GM21367 (cell line): ENCODE results near the gene SYT9.

Source experiments
- ATAC-seq: cut with Tn5 transposase; IDR thresholded peaks from one replicate; pipeline ENCODE4 v1.9.1; 2021; ENCODE audit not compliant: unreplicated experiment

Gene SYT9

GRCh38 chr11:7421136-7421535 lies 169.4 kb downstream of the SYT9 start:
- no peak for ATAC-seq

DNA sequence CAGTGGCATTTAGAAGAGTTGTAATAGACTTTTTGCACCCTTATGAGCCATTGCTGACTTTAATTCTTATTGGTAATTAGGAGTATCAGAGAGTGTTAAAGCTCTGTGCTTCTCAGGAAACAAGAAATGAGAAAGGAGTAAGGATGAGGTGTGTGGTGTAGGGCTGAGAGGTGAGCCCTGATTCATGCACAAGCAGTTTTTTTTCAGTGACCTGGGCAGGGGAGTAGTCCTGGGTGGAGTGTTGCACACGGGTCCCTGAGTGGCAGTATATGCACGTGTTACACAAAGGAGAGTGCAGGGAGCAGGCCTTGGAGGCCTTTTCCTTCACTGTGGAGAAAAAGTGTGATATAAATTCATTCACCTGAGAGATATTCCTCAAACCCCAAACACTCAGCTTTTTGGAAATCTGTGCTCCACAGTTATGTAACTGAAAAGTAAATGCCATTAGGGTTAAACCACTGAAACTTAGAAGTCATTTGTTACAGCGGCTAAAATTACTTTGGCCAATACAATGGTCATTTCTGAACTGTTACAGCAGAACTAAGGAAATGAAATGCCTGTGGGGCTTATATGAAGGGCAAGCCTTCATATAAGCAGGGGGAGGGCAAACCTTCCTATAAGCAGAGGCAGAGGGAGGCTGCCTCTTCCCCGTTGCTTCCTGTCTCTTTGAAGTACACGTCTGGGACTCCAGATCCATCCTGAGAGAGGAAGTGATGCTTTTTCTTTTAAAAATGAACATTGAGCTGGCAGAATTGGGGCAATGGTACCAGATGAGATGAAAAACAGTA lies 171.0 kb downstream of the SYT9 start:
- no peak for ATAC-seq

GRCh38 chr11:7423946-7424345 lies 172.2 kb downstream of the SYT9 start:
- no peak for ATAC-seq

GRCh38 chr11:7427733-7428132 lies 176.0 kb downstream of the SYT9 start:
- ATAC-seq = no peak

DNA sequence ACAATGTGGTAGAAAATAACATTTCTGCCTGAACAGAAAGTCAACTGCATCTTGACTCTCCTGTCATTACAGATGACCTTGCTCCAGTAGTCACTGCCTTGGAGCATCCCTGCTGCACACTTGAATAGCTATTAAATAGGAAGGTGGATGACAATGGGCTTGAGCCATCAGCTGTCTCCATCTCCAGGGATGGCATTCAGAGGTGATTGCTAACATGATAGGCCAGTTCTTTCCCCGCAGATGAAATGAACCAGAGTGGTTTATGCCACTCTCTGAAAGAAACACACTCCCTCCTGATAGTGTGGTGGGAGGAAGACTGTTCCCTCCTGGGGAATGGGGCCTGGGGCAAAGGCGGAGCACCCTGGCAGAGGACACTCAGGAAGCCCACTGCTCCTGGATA lies 176.5 kb downstream of the SYT9 start:
- no peak for ATAC-seq

GRCh38 chr11:7430496-7430895 lies 178.8 kb downstream of the SYT9 start:
- no peak for ATAC-seq

GRCh38 chr11:7435176-7435575 lies 183.5 kb downstream of the SYT9 start:
- ATAC-seq = no peak

GRCh38 chr11:7436146-7436545 lies 184.4 kb downstream of the SYT9 start:
- ATAC-seq = no peak

GRCh38 chr11:7436657-7437056 lies 185.0 kb downstream of the SYT9 start:
- peak; percentile 87 for ATAC-seq

DNA sequence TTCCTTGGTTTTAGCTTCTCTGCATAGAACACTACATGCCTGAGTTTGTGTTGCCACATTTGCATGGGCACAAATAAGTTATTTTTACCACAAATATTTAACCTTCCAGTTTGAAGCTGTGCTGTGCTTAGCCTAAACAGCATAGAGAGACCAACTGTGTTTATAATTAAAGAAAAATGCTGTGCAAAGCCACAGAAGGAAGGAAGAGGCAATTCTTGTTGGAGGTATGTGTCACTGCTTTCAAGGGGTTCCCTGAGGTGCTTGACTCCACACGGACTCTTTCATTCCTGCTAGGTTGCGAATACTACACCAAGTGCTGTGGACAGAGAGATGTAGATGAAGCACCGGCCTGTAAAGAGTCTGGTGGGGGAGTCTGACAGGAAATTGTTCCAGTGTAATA lies 186.0 kb downstream of the SYT9 start:
- no peak for ATAC-seq

DNA sequence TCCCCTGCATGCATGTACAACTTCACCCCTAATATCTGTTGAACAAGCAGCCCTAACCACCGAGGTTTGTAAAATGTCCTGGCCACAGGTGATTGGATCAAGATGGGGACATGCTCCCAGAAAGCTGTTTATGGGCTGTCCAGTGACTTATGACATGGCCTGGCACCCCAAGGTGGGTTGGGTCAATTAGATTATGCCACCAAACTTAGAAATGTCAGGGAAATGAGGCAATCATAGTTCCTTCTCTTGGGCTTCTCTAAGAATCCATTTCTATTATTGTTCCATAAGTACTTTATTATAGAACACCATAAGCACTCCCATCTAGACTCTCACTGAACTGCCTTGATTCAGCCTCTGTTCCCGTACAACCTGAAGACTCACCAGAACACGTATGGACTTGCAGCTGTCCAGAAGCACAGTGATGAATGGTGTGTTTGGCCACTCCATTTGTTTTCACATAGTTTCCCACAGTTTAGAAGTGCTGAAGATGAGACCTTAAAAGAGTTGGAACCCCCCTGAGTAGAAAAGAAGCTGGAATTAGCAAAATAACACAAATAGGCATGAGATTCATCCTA lies 188.1 kb downstream of the SYT9 start:
- no peak for ATAC-seq

- peak; percentile 87 for ATAC-seq
These were observed 191.0 kb downstream of the SYT9 start for GRCh38 chr11:7442588-7443215.

DNA sequence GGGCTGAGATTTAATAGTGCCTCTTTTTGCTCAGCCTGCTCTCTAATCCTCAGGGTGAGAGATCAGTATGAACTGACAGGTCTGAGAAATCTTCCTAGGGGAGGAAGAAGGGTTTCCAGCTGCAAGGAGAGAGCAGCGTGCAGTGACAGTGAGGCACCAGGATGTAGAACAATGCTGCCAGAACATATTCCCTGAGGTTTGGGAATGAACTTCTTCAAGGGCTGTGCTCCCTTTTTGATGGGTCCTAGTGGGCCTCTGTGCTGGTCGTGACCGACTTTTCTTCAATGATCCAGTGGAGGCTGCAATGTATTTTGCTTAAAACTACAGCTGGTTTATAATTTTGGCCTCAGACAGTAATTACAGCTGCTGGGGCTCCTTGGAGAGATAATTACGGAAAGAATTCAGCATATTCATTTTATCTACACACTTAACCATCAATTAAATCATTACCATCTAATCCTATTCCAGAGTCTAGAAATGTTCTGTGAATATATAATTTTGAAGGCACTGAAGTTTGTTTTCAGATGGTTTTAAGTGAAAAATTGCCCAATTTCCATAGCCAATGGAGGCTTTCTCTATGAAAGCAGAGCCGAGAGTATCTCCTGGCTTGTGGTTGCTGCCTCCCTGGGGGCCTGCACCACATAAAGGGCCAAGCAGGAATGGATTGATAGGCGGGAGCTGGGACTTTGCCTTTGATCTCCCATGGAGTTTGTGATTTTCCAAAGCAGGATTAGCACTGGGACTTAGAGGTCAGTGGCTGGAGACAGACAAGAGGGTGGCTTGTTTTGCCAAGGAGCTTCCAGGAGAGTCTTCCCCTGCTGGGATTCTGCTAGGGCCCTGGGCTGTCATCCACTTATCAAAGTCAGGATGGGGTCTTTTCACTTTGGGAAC lies 192.6 kb downstream of the SYT9 start:
- no peak for ATAC-seq

- ATAC-seq = no peak
These were observed 193.9 kb downstream of the SYT9 start for GRCh38 chr11:7445564-7445963.

DNA sequence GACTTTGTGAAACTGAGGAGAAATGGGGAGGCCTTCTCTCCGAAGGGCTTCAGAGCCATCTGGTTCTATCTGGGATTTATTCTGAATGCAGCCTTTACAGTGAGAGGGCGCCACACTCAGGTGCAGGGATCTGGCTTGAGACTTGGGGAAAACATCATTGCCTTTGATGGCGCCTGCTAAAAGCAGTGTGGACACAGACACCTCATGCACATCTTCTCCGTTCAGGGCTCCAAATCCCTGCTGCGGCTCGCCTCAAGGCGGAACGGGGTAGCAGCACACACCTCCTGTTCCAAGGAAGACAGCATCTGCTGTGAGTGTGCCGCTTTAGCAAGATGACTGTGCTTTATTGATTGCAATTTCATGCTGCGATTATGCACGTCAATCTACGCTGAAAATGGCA lies 196.5 kb downstream of the SYT9 start:
- no peak for ATAC-seq

DNA sequence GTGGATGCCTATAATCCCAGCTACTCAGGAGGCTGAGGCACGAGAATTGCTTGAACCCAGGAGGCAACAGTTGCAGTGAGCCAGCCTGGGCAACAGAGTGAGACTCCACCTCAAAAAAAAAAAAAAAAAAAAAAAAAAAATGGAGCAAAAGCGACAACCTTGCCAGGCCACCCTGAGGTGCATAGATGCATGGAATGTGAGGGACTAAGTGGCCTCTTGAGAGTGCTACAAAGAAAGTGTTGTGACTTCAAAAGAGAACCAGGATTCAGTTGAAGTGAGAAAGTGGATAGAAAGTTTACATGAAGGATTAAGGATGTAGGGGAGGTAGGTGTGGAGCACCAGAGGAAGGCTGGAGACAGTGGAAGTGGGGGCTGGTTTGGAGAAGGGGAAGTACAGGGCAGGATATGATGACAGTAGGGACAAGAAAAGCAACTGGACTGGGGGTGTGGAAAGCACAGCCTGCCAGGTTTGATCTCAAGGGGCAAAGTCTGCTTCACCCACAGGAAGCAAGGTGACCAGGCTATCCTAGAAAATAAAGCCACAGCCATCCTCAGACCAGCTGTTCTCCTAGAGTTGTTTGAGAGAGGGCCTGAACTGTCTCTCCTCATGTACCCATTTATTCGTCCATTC lies 197.6 kb downstream of the SYT9 start:
- ATAC-seq = no peak

DNA sequence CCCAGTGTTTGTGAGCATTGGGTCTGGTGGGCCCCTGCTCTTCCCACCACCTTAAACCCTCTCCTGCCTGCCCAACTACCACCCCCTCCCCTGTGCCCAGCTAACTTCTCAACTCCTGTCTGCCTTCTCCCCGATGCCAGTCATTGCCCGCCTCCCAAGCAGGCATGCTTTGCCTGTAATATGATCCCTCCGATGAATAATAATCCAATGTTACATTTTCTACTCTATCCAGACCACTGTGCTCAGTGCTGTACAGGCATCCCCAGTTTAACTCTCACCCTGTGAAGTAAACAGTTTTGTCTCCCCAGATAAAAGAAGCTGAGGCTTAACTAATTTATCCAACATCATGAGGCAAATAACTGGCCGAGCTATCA lies 198.1 kb downstream of the SYT9 start:
- ATAC-seq = no peak

GRCh38 chr11:7450836-7451235 lies 199.1 kb downstream of the SYT9 start:
- ATAC-seq = no peak

DNA sequence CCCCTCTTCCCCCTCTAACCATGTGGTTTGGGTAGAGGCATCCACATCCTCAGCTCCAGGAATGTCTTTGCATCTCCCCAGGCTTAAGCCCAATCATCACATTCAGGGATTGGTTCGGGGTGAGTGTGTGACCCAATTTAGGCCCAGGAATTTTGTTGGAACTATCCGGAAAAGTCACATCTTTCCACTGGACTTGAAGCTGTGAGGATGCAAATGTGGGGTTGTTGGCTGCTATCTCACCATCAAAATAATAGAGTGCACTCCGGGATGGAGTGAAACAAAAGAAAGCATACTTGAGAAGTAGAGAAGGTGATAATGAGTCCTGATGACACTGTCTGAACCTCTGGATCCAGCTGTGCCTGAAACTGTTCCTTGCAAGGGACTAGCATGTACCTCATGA lies 199.8 kb downstream of the SYT9 start:
- no peak for ATAC-seq

DNA sequence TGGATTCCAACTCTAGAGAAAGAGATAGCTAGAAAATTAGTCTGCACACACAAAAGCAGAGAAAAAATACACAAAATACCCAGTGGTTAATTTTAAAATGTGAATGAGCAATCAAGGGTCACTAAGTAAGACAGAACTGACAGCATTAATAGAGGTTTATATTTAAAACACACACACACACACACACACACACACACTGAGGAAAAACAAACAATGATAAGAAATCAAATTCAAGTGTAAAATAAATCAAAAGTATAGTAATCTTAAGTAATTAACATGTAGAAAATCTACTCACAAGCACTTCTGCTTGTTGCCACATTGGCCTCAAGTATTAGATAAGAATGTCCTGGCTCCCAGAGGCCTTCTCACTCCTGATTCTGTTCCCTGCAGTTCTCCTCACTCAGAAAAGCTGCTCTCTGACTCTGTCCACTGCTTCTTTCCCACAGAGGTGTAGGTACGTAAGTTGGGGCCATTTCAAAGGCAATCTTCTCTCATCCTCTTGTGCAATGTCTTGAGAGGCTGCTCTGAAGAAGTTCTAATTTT lies 200.3 kb downstream of the SYT9 start:
- ATAC-seq = no peak

DNA sequence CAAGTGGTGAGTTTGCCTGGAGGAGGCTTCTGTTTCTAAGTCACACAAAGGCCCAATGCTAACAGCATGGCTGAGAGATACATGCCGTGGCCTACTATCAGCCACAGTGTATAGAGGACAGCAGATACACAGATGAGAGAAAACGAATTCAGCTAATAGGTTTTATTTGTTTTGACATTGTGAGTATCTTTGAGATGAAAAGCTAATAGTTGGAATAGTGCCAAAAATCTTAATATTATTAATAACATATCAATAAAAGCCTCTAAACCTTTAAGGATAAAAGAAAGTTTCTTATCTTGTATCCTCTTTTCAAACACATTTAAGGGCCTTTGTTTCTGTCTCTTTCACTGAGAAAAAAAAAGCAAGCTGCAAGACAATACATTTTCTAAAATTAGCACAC lies 203.2 kb downstream of the SYT9 start:
- ATAC-seq = no peak
